HG03064 (cell line): ENCODE data around the gene AMDHD2.
"Not testable (repeated sequence)": the region's sequence is repeated elsewhere in the genome, so short reads cannot be mapped to it uniquely, and the experiment has no call there.

Source experiments
- ATAC-seq: cut with Tn5 transposase; IDR thresholded peaks from one replicate; pipeline ENCODE4 v1.9.1; 2021; ENCODE audit warnings: low read depth; ENCODE audit not compliant: unreplicated experiment

The AMDHD2 gene

GRCh38 chr16:2531696-2532493 is 11.7 kb downstream of the AMDHD2 start:
- ATAC-seq, result peak; percentile 55

- no peak for ATAC-seq
Measured at GRCh38 chr16:2532494-2533141, 12.4 kb downstream of the AMDHD2 start.

- ATAC-seq, result not testable (repeated sequence)
Measured at GRCh38 chr16:2533142-2533755, 13.1 kb downstream of the AMDHD2 start.

GRCh38 chr16:2533912-2534311 is 13.7 kb downstream of the AMDHD2 start:
- no peak for ATAC-seq

GRCh38 chr16:2534335-2534734 is 14.2 kb downstream of the AMDHD2 start:
- ATAC-seq, result not testable (repeated sequence)

GRCh38 chr16:2535625-2536013 is 15.4 kb downstream of the AMDHD2 start:
- no peak for ATAC-seq

GRCh38 chr16:2537451-2538379 is 17.5 kb downstream of the AMDHD2 start, which contains the start of gene PDPK1:
PDPK1 (plus strand) TSS chr16:2538021; CDS start chr16:2538113, 92 bp downstream.
- peak; percentile 64 for ATAC-seq

- not testable (repeated sequence) for ATAC-seq
Measured at GRCh38 chr16:2539192-2539844, 19.1 kb downstream of the AMDHD2 start.

GRCh38 chr16:2539845-2540458 is 19.8 kb downstream of the AMDHD2 start:
- ATAC-seq, result not testable (repeated sequence)

GRCh38 chr16:2540912-2541311 is 20.7 kb downstream of the AMDHD2 start:
- ATAC-seq, result not testable (repeated sequence)

- not testable (repeated sequence) for ATAC-seq
Measured at GRCh38 chr16:2541409-2541808, 21.2 kb downstream of the AMDHD2 start.

GRCh38 chr16:2543771-2544170 is 23.6 kb downstream of the AMDHD2 start:
- ATAC-seq, result not testable (repeated sequence)

GRCh38 chr16:2550283-2550878 is 30.2 kb downstream of the AMDHD2 start:
- ATAC-seq, result not testable (repeated sequence)

GRCh38 chr16:2551420-2551889 is 31.3 kb downstream of the AMDHD2 start:
- not testable (repeated sequence) for ATAC-seq

- not testable (repeated sequence) for ATAC-seq
Measured at GRCh38 chr16:2554709-2555425, 34.7 kb downstream of the AMDHD2 start.

- not testable (repeated sequence) for ATAC-seq
Measured at GRCh38 chr16:2557150-2557549, 37.0 kb downstream of the AMDHD2 start.

- ATAC-seq, result not testable (repeated sequence)
Measured at GRCh38 chr16:2560131-2560797, 40.1 kb downstream of the AMDHD2 start.

GRCh38 chr16:2560798-2561133 is 40.6 kb downstream of the AMDHD2 start:
- not testable (repeated sequence) for ATAC-seq
